ENCODE data around the gene RPH3AL.

RPH3AL gene

DNA sequence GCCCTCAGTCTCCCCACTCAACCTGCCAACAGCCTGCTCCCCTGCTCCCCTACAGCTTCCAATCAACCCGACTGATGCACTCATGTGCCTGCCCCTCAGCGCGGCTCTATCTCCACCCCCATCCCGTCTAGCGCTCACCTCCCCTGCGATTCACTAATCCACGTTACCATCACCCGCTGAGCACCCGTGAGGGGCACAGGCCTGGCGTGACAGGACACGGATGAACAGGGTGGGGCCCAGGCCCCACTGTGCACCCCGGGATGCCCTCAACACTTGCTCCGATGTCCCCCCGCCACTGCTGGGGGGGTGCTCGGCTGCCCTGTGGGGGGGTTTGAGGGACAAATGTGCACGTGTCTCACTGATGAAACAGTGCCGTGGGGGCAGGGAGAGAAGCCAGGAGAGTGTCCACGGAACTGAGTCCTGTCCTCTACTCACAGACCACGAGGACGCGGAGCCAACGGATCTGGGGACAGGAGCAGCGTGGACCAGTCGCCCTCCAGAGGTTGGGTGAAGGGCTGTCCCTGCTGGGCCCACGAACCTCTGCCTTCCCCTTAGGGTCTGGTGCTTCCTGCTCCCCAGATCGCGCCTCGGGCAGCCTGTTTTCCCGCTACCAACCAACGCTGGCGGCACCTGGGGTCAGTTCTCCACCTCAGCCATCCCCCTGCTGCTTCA lies 66.7 kb downstream of the RPH3AL start:
- TF ChIP-seq, protein P1, sequence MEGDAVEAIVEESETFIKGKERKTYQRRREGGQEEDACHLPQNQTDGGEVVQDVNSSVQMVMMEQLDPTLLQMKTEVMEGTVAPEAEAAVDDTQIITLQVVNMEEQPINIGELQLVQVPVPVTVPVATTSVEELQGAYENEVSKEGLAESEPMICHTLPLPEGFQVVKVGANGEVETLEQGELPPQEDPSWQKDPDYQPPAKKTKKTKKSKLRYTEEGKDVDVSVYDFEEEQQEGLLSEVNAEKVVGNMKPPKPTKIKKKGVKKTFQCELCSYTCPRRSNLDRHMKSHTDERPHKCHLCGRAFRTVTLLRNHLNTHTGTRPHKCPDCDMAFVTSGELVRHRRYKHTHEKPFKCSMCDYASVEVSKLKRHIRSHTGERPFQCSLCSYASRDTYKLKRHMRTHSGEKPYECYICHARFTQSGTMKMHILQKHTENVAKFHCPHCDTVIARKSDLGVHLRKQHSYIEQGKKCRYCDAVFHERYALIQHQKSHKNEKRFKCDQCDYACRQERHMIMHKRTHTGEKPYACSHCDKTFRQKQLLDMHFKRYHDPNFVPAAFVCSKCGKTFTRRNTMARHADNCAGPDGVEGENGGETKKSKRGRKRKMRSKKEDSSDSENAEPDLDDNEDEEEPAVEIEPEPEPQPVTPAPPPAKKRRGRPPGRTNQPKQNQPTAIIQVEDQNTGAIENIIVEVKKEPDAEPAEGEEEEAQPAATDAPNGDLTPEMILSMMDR (IDR thresholded peaks at IDR 0.05), result no peak
- no peak for TF ChIP-seq ZFX (IDR thresholded peaks at IDR 0.05; ENCODE audit: borderline replicate concordance)
- no peak overlapping the region for H3K27ac ChIP-seq

DNA sequence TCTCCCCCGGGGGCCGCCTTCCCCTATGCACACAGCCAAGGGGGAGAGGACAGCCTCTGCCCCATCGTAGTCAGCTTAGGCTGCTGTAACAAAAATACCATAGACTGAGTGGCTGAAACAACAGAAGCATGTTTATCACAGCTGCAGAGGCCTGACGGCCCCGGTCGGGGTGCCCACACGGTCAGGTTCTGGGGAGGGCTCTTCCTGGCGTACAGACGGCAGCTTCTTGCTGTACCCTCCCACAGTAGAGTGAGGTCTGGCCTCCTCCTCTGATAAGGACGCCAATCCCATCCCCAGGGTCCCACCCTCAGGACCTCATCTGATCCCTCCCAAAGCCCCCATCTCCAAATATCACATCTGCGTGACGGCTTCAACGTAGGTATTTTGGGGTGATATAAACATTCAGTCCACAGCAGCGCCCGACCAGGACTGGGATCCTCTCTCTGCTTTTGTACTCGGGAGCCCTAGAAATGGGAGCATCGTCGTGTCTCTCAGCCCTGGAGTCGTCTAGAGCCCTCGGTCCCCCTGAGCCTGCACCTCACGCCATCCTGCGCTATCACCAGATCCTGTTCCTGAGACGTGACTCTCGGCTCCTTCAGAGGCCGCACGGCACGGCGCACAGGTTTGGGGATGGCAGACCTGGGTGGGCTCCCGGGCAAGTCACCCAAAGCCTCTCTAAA lies 67.8 kb downstream of the RPH3AL start:
- TF ChIP-seq, protein P1 (IDR thresholded peaks at IDR 0.05), result no peak
- TF ChIP-seq ZFX (IDR thresholded peaks at IDR 0.05; ENCODE audit: borderline replicate concordance), result no peak
- H3K27ac ChIP-seq, result no peak overlapping the region

DNA sequence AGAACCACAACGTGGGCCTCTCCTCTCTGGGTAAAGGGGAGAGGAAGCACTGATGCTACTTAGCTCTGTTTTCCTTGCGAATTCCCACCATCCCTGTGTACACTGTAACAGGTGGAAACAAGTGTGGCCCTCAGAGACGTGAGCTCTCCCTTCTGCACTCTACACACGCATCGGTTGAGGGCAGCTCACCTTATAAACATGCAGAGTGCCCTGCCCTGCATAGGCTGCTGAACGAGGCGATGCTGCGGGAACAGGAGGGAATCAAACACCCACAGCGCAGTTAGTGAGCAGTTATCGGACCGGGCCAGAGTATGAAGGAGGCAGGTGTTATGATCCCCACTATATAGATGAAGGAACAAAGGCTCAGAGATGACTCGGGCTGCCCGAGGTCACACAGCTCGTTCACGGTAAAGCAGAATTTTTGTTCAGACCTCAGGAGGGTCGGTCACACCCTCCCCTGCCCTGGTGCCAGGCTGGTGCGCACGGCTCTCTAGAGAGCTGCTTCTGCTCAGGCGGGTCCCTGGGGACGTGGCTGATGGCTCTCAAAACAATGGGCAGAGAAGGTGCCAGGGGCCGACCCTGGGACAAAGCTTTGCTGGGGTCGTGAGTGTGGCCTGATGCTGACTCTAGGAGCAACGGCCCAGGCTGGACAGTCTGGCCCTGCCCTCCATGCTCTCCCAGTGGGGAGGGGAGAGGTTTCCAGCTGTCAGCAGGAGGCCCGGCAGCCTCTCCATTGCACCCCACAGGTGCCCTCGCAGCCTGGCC lies 68.5 kb downstream of the RPH3AL start:
- TF ChIP-seq, protein P1 (IDR thresholded peaks at IDR 0.05), result no peak
- no peak for TF ChIP-seq ZFX (IDR thresholded peaks at IDR 0.05; ENCODE audit: borderline replicate concordance)
- no peak overlapping the region for H3K27ac ChIP-seq

DNA sequence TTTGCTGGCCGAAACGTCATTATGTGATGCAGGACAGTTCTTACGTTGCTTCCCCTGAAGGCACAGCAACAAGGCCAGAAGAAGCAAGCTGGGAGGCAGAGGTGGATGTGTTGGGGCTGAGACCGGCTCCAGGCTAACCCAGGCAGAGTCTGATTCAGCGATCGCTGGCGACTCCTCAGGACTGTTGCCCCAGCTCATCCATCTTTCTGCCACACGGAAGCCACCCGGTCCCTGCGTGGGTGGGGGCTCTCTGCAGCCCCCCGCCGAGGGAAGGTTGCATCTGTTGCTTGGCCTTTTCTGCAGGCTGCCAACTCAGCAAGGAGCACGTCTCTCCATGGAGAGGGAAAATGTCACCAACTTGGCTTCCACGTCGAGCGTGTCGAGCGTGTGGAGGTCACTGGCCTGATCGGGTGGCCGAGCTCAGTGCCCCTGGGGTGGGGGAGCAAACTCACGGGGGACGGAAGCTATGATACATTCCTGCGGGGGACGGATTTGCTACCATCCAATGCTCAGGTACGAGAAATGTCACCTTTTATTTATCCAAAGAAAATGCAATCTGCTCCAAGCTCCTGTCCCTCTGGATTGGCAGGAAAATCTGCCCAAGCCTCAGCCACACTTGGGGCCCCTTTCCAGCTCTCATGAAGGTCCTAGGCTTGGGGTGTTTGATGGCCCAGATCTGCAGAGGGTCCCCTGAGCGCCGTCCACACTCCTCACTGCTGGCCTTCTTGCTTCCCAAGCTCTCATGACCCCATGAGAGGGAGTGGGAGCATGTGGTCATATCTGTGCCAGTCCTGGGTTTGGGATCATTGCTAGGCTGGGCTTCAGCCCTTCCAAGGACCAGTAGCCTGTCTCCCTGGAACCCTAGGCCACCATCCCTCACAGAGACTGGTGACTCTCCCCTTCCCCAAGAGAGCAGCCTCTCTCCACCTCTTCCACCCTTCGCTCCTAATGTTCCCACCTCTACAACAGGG lies 69.4 kb downstream of the RPH3AL start:
- TF ChIP-seq, protein P1 (IDR thresholded peaks at IDR 0.05), result no peak
- TF ChIP-seq ZFX (IDR thresholded peaks at IDR 0.05; ENCODE audit: borderline replicate concordance), result no peak
- H3K27ac ChIP-seq, result no peak overlapping the region

DNA sequence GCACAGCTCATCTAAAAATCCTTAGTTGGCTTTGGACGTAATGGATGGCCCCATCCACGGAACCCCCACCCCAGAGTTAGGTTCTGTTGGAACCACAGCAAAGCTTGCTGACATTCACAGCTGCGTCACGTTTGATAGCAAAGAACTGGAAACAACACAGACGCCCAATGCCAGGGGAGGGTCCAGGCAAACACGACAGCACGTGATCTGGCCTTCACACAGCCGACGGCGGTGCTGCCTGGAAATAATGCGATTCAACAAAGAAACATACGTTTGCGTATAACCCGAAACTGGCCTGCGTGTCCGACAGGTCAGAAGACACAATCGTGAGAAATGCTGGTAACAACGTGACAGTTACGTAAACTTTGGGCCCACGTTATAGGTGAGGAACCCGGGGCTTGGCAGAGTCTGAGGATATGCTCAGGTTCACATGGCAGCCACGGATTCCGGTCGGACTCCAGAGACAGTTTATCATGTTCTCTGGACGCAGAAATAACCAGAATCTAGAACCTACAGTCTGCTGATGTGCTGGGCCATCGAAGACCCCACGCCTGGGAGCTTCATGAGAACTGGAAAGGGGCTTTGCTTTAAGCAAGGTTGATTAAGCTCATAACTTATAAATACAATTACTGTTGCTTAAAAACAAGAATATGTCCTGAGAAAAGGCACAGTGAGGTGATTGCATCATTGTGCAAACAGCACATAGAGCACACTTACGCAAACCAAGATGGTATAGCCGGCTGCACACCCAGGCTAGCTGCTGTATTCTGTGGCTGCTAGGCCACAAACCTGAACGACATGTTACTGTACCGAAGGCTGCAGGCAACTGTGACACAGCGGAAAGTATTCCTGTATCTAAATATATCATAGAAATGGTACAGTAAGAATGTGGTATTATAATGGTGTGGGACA lies 70.4 kb downstream of the RPH3AL start:
- TF ChIP-seq, protein P1 (IDR thresholded peaks at IDR 0.05), result no peak
- TF ChIP-seq ZFX (IDR thresholded peaks at IDR 0.05; ENCODE audit: borderline replicate concordance), result no peak
- H3K27ac ChIP-seq, result no peak overlapping the region

Measured in 22Rv1 (cell line).